PC-3 (cell line): ENCODE results near the gene CABLES1. TPM values are rescaled to one million over a fixed set of nuclear protein-coding genes. Genes with fewer than 3 reads are reported as not detected.

ENCODE experiments used
- ATAC-seq: fragments of 200-7000 bp; cut with Tn5 transposase; 2 replicates; pipeline ENCODE4 v1.9.1; 2020; ENCODE audit warnings: mild to moderate bottlenecking, moderate library complexity
- BruUV-seq: library from RNA; stranded (reverse); fragments of 400-500 nt; replicated peaks from 2 replicates; lab custom pipeline; 2021; lab: Mats Ljungman, UMichigan
- CTCF ChIA-PET: fragments of 300-600 bp; sonication (Branson Sonifier 250); formaldehyde crosslinking; loops from one replicate; lab custom pipeline; 2022; ENCODE audit warnings: antibody characterized with exemption; lab: Charles Lee
- POLR2A ChIA-PET: fragments of 300-600 bp; sonication (Branson Sonifier 250); formaldehyde crosslinking; loops from one replicate; lab custom pipeline; 2022; ENCODE audit warnings: antibody characterized with exemption; ENCODE audit not compliant: unreplicated experiment; lab: Charles Lee
- DNase-seq: peaks from one replicate; pipeline ENCODE4 v3.0.0-alpha.2; 2015
- H2AFZ ChIP-seq: fragments of 300-600 bp; sonication (generic); 2 replicates; pipeline ENCODE4 v1.6.0; 2016; ENCODE audit warnings: antibody characterized with exemption, low read length
- H3F3A ChIP-seq: fragments of 300-600 bp; sonication (generic); one replicate; pipeline ENCODE4 v1.6.0; 2017; ENCODE audit warnings: antibody characterized with exemption, low read length, control low read depth, mild to moderate bottlenecking; ENCODE audit not compliant: unreplicated experiment
- H3K27ac ChIP-seq: fragments of 300-600 bp; sonication (generic); 2 replicates; pipeline ENCODE4 v1.5.1; 2016; ENCODE audit warnings: mild to moderate bottlenecking, low read length
- H3K27me3 ChIP-seq: fragments of 300-600 bp; sonication (generic); 2 replicates; pipeline ENCODE4 v1.6.1; 2016; ENCODE audit warnings: low read length, mixed read lengths
- H3K36me3 ChIP-seq: fragments of 300-600 bp; sonication (generic); 2 replicates; pipeline ENCODE4 v1.6.1; 2016; ENCODE audit warnings: low read depth, mixed run types, low read length, mixed read lengths
- H3K4me1 ChIP-seq: fragments of 300-600 bp; sonication (generic); 2 replicates; pipeline ENCODE4 v1.5.1; 2016; ENCODE audit warnings: low read length; ENCODE audit not compliant: insufficient read depth
- H3K4me2 ChIP-seq: fragments of 300-600 bp; sonication (generic); 2 replicates; pipeline ENCODE4 v1.6.0; 2016; ENCODE audit warnings: low read length
- H3K4me3 ChIP-seq: fragments of 300-600 bp; sonication (generic); 2 replicates; pipeline ENCODE4 v1.5.1; 2016; ENCODE audit warnings: mild to moderate bottlenecking, low read length, mixed read lengths
- H3K79me2 ChIP-seq: fragments of 300-600 bp; sonication (generic); 2 replicates; pipeline ENCODE4 v1.6.1; 2017; ENCODE audit warnings: low read length, mixed read lengths
- H3K9ac ChIP-seq: fragments of 300-600 bp; sonication (generic); 2 replicates; pipeline ENCODE4 v1.6.0; 2016; ENCODE audit warnings: mild to moderate bottlenecking, low read length
- H3K9me2 ChIP-seq: fragments of 300-600 bp; sonication (generic); replicated peaks from 2 replicates; pipeline ENCODE4 v1.6.1; 2016; ENCODE audit warnings: mixed run types, low read length, mixed read lengths
- H3K9me3 ChIP-seq: fragments of 300-600 bp; sonication (generic); 2 replicates; pipeline ENCODE4 v1.6.1; 2016; ENCODE audit warnings: low read length, mixed read lengths
- H4K20me1 ChIP-seq: fragments of 300-600 bp; sonication (generic); 2 replicates; pipeline ENCODE4 v1.6.1; 2016; ENCODE audit warnings: low read length, mixed read lengths
- CTCF ChIP-seq: fragments of 300-600 bp; sonication (generic); conservative IDR thresholded peaks from 2 replicates; pipeline ENCODE4 v1.5.1; 2017; ENCODE audit warnings: antibody characterized with exemption, low read depth, mild to moderate bottlenecking, low read length
- EZH2 ChIP-seq: fragments of 300-600 bp; sonication (generic); IDR thresholded peaks from one replicate; pipeline ENCODE4 v1.6.1; 2017; ENCODE audit warnings: antibody characterized with exemption, mild to moderate bottlenecking, low read length; ENCODE audit not compliant: unreplicated experiment
- EZH2phosphoT487 ChIP-seq: fragments of 300-600 bp; sonication (generic); IDR thresholded peaks from 2 replicates; pipeline ENCODE4 v1.6.1; 2018; ENCODE audit warnings: mild to moderate bottlenecking, antibody characterized with exemption, low read length, borderline replicate concordance
- intact Hi-C: fragments of 100-400 bp; cut with micrococcal nuclease; formaldehyde crosslinking; loops from 2 replicates; pipeline ENCODE4 v1.9.0; 2023
- total RNA-seq: library from RNA; depleted of rRNA; stranded (reverse); fragments of >200 nt; gene quantifications from 2 replicates; pipeline ENCODE4 v1.2.3, GENCODE V29; 2014

Gene CABLES1
- total RNA-seq, 1 experiment from 2014 or later, result 18.6 TPM

- ChIA-PET POLR2A (no interaction called here), CTCF (no interaction called here)
- no peak for ATAC-seq
- DNase-seq, result no peak
- Histone ChIP-seq H3K27me3 (no peaks in the 10 kb centered on the region), H3K4me2 (no peak overlapping the region), H3F3A (no peaks in the 10 kb centered on the region), H3K9me2 (no peaks in the 10 kb centered on the region), H4K20me1 (no peaks in the 10 kb centered on the region), H3K4me3 (no peak overlapping the region), H3K4me1 (no peaks in the 10 kb centered on the region), H2AFZ (no peak overlapping the region), H3K9me3 (no peaks in the 10 kb centered on the region), H3K9ac (no peak overlapping the region), H3K79me2 (no peaks in the 10 kb centered on the region), H3K36me3 (no peaks in the 10 kb centered on the region), H3K27ac (no peak overlapping the region)
- intact Hi-C loops, result no loop called here
- BruUV-seq, result no TSS peak
- TF ChIP-seq EZH2phosphoT487, result no peak
- no peak for TF ChIP-seq CTCF
- no peak for TF ChIP-seq EZH2
Measured at GRCh38 chr18:23166891-23167541, 31.7 kb downstream of the CABLES1 start.

- ATAC-seq (no peak), DNase-seq (no peak)
- ChIA-PET CTCF (no interaction called here), POLR2A (interaction anchor here (0.6 kb wide), 1 partner anchor 60 kb away, joined by 3 read pairs; no protein-coding TSS in a partner anchor)
- H3K4me1 ChIP-seq, result no peaks in the 10 kb centered on the region
- H3K27ac ChIP-seq, result no peak overlapping the region
- BruUV-seq, result no TSS peak
- no peaks in the 10 kb centered on the region for H3K27me3 ChIP-seq
- no peak overlapping the region for H3K9ac ChIP-seq
- H3K9me2 ChIP-seq, result no peaks in the 10 kb centered on the region
- no peak overlapping the region for H3K4me3 ChIP-seq
- H3F3A ChIP-seq, result no peaks in the 10 kb centered on the region
- no peak for TF ChIP-seq CTCF
- no peak for TF ChIP-seq EZH2phosphoT487
- TF ChIP-seq EZH2, result no peak
- H3K79me2 ChIP-seq, result no peaks in the 10 kb centered on the region
- intact Hi-C loops, result no loop called here
- H3K36me3 ChIP-seq, result no peaks in the 10 kb centered on the region
- no peaks in the 10 kb centered on the region for H3K9me3 ChIP-seq
- H2AFZ ChIP-seq, result no peak overlapping the region
- no peak overlapping the region for H3K4me2 ChIP-seq
- no peaks in the 10 kb centered on the region for H4K20me1 ChIP-seq
Measured at GRCh38 chr18:23169673-23170044, 34.4 kb downstream of the CABLES1 start.

- TF ChIP-seq EZH2phosphoT487 (no peak), CTCF (no peak), EZH2 (no peak)
- Histone ChIP-seq H3K79me2 (no peaks in the 10 kb centered on the region), H3K4me2 (no peak overlapping the region), H3K9me3 (no peaks in the 10 kb centered on the region), H3K9me2 (no peaks in the 10 kb centered on the region), H3K27ac (no peak overlapping the region), H3K9ac (no peak overlapping the region), H2AFZ (no peak overlapping the region), H3K36me3 (no peaks in the 10 kb centered on the region), H3K27me3 (no peaks in the 10 kb centered on the region), H3K4me3 (no peak overlapping the region), H4K20me1 (no peaks in the 10 kb centered on the region), H3K4me1 (no peaks in the 10 kb centered on the region), H3F3A (no peaks in the 10 kb centered on the region)
- no peak for ATAC-seq
- no peak for DNase-seq
- ChIA-PET CTCF (no interaction called here), POLR2A (interaction anchor here (0.6 kb wide), 1 partner anchor 60 kb away, joined by 3 read pairs; no protein-coding TSS in a partner anchor)
- BruUV-seq, result no TSS peak
- intact Hi-C loops, result no loop called here
Measured at GRCh38 chr18:23170137-23170536, 34.9 kb downstream of the CABLES1 start.
